ENCODE measurements around the gene PREX1.
"Not testable (repeated sequence)": the region's sequence is repeated elsewhere in the genome, so short reads cannot be mapped to it uniquely, and the experiment has no call there.

The PREX1 gene

GRCh38 chr20:48758206-48758820 is 69.5 kb downstream of the PREX1 start:
- DNase-seq (ENCODE audit: low read depth in 3 of 3, low spot score in 1 of 3) = no peak

GRCh38 chr20:48756774-48757173 is 71.0 kb downstream of the PREX1 start:
- not testable (repeated sequence) for DNase-seq (ENCODE audit: low read depth in 3 of 3, low spot score in 1 of 3)

GRCh38 chr20:48754292-48754691 is 73.5 kb downstream of the PREX1 start:
- DNase-seq (ENCODE audit: low read depth in 3 of 3, low spot score in 1 of 3) = no peak

- DNase-seq (ENCODE audit: low read depth in 3 of 3, low spot score in 1 of 3) = no peak
These were observed 74.8 kb downstream of the PREX1 start for GRCh38 chr20:48752963-48753362.

DNA sequence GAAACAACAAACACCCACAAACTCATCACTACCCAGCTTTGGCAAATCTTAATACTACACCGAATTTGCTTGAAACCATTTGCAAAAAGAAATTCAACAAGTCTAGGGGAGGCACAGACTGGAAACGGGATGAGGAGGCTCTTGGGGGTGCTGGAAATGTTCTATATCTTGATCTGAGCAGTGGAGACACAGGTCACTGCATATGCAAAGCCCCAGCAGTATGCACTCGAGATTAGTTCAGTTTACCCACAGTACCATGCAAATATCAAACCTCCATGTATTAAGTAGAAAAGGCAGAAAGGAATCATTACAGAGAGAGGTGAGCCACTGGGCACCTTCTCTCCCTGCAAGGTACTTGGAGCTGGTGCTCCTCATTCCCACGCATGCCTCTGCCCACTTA is 75.9 kb downstream of the PREX1 start:
- no peak for DNase-seq (ENCODE audit: low read depth in 3 of 3, low spot score in 1 of 3)

DNA sequence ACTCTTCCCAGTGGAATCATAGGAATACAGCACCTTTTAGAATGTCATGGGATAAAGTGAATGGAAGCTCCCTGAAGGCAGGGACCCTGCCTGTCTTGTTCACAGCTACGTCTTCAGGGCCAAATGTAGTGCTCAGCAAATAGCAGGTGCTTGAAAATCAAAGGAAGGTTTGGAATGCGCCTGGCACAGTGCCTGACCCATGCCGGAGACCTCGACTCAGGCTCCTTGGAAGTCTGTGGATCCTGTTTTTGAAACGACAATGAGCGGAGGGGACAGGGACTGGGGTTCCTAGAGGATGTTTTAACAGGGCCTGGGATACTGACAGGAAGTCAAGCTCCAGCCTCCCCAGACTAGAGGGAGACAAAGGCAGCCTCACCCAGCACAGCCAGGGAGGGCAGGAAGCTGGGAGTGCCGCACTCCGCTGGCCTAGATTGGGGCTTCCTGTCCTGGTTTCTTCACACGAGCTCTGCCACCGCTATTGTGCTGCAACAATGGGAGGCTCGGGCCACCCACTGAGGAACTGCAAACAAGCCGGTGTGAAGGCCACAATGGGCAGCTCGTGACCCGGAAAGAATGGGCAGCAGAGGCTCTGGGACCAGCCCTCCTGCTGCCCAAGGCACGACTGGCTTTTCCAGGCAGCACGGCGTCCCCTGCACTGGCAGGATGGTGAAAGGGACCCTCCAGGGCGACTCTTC is 76.7 kb downstream of the PREX1 start:
- DNase-seq (ENCODE audit: low read depth in 3 of 3, low spot score in 1 of 3) = no peak

GRCh38 chr20:48750376-48750775 is 77.4 kb downstream of the PREX1 start:
- DNase-seq (ENCODE audit: low read depth in 3 of 3, low spot score in 1 of 3) = no peak

- DNase-seq (ENCODE audit: low read depth in 3 of 3, low spot score in 1 of 3) = no peak
These were observed 78.4 kb downstream of the PREX1 start for GRCh38 chr20:48749437-48749836.

DNA sequence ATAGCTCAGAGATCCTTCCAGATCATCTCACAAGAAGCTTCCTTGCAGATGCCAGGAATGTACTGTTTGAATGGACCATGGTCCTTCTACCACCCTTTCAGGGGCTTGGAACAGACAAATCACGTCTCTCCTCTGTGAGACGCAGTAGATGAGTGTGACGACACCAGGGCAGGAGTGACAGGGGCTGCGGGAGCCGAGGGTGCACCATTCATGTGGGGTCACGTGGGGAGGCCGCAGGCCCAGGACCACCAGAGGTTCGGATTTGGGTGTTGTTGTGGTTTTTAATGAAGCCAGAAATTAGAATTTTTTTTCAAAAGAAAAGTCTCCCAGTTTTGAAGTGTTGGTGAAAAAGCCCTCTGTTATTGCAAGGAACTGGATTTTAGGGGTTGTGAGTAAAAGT is 79.2 kb downstream of the PREX1 start:
- no peak for DNase-seq (ENCODE audit: low read depth in 3 of 3, low spot score in 1 of 3)

GRCh38 chr20:48747840-48748414 is 79.9 kb downstream of the PREX1 start:
- DNase-seq (ENCODE audit: low read depth in 3 of 3, low spot score in 1 of 3) = no peak

DNA sequence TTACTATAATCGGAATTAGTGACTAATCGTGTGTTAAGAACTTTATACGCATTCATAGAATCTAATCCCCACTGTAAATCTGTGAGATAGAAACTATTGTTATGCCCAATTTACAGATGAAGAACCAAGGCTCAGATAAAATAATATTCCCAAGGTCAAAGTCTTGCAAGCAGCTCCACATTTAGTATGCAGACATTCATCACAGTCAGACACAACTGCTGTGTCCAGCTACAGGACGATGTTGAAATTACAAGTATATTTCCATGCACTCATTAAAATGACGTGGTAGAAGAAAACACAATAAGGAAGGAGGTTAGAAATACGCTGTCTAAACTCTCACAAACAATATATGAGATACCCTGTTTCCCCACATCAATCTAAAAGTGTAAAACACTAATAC is 82.5 kb downstream of the PREX1 start:
- DNase-seq (ENCODE audit: low read depth in 3 of 3, low spot score in 1 of 3) = no peak

DNA sequence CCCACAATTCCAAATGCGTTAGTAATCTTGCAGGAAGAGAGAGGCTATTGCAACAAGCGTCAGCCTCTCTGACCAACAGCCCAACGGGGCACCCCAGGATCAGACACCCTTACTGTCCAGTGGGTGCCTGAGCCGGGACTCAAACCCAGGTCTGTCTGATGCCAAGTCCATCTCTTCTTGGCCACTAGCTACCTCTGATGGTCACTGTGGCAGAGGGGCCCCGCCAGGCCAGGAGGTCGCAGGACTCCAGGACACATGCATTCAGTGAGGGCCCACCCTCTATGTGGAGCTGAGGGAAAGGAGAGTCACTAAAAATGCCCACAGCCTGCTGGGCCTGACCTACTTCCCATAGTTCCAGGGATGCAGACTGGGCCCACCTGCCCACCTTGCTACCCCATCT is 83.3 kb downstream of the PREX1 start:
- no peak for DNase-seq (ENCODE audit: low read depth in 3 of 3, low spot score in 1 of 3)

DNA sequence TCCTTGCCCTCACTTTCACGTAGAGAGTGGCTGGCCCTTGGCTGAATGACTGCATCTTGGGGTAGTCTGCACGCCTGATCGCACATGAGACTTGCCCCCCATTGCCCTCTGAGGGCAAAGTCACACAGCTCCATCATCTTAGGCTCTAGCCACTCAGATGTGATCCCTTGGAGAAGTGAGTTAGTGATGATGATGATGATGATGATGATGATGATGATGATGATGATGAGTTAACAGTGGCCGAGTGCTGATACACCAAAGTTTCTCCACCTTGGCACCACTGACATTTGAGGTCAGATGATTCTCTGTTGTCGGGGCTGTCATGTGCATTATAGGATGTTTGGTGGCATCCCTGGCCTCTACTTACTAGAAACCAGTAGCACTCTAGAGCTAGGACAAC is 84.0 kb downstream of the PREX1 start:
- no peak for DNase-seq (ENCODE audit: low read depth in 3 of 3, low spot score in 1 of 3)

DNA sequence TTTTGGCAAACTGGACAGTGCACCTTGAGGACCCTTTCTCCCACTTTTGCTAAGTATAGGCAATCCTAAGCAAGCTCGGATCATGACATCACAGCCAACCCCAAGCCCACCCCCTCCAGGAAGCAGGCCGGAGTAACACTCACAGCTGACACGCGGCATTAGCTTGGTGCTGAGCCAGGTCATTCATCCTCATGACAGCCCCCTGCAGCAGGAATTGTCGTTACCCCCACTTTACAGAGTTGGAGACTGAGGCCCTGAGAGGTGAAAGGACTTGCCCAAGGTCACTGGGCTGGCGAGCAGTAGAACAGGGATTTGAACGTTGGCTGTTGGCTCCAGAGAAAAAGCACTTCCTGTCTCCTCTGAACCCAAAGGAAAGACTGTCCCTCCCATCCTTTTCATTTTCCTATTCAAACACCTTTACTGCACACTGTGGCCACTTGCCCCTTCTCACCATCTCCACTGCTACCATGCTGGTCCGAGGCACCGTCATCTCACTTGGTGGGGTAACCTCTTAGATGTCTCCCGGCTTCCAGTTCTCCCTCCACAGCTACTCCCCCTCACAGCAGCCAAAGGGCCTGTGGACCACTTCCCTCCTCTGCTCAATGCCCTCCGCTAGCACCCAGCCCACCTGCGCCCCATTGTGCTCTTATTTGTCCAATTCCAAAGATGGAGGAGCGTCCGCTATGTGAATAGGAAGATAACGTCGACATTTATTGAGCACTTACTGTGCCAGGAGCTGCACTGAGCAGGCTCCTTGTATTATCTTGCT is 84.7 kb downstream of the PREX1 start:
- DNase-seq (ENCODE audit: low read depth in 3 of 3, low spot score in 1 of 3) = no peak

DNA sequence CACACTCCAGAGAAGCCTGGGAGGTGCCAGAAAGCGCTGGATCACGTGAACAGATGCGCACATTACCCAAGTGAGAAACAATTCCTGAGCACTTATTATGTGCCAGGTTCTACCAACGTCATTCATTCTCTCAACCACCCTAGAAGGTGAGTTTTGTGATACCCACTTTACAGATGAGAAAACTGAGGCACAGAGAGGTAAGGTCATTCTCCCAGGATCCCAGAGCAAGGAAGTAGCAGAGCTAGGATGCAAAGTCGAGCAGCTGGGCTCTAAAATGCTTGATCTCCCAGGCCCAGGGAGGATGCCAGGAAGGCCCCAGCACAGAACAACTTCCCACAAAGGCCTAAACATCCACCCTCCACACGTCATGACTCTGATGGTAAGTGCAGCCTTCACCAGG is 85.6 kb downstream of the PREX1 start:
- DNase-seq (ENCODE audit: low read depth in 3 of 3, low spot score in 1 of 3) = no peak

DNA sequence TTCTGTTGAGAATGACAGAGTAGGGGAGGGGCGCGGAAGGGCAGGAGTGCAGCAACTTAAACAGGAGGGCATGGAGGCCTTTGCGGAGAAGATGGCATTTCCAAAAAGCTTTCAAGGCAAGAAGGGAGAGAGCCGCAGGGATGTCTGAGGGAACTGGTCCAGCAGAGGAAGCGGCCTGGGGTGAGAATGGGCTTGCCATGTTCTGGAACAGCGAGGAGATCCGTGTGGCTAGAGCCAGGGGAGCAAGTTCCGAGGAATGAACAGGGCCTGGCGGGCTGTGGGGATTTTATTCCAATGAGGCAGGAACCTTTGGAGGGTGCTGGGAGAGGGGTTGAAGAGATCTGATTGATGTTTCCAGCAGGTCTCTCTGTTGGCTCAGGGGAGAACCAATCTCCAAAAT is 86.1 kb downstream of the PREX1 start:
- no peak for DNase-seq (ENCODE audit: low read depth in 3 of 3, low spot score in 1 of 3)

DNA sequence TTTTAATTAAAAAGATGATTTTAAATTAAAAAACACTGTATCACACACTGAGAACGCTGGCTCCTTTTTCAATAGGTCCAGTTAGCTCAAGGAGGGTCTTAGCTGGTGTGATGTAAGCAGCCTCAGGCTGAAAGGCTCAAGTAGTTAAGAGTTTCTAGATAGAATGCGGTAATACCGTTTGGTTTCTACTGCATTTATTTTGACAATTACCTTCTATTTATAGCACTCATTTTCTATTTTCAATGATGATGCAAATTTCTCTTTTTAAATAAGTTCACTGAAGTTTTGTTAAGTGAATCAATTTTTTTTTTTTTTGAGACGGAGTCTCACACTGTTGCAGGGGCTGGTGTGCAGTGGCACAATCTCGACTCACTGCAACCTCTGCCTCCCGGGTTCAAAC is 87.1 kb downstream of the PREX1 start:
- DNase-seq (ENCODE audit: low read depth in 3 of 3, low spot score in 1 of 3) = no peak

GRCh38 chr20:48740292-48740649 is 87.5 kb downstream of the PREX1 start:
- no peak for DNase-seq (ENCODE audit: low read depth in 3 of 3, low spot score in 1 of 3)

GRCh38 chr20:48739395-48740291 is 88.2 kb downstream of the PREX1 start:
- no peak for DNase-seq (ENCODE audit: low read depth in 3 of 3, low spot score in 1 of 3)

DNA sequence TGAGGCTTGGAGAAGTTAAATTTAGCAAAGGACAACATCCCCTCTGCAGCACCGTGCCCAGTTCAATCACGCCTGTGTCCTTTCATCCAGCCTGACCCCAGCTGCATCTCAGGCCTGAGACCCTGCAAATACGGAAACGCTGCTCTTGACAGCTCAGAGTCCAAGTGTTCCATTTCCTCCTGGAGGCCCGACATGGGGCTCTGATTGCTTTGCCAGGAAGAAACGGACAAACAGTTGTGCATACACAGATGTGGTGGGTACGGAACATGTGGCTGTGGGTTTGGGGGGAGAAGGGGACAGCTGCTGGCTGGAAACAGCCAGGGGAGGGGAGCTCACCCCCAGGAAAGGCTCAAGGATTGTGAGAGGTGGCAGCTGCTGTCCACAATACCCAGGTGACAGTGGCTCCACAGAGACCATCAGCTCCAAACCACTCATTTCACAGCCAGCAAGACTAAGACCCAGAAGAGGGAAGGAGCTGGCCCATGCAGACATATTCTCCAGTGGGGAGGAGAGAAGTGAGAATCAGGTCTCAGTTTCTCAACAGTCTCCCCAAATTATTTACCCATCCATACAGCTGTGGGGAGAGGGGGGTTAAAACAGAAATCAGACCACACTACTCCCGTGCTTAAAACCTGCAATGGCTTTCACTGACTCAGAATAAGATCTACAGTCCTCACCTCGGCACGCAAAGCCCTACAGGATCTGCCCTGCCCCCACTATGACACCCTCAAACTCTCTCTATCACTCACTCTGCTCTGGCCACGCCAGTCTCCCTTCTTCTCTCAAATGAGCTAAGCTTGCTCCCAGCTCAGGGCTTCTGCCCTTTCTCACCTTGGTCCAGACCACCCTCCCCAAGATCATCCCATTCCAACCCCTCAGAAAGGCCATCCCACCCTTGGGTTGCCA is 89.1 kb downstream of the PREX1 start:
- no peak for DNase-seq (ENCODE audit: low read depth in 3 of 3, low spot score in 1 of 3)
